ENCODE measurements around the gene TRAF3IP1.

GRCh38 chr2:238315031-238315595, 5.2 kb upstream of the TRAF3IP1 start:
- no peak for TF ChIP-seq CTCF (IDR thresholded peaks at IDR 0.05; ENCODE audit: low read depth, low read length, poor library complexity, severe bottlenecking)
- no peak for TF ChIP-seq EZH2phosphoT487 (IDR thresholded peaks at IDR 0.05; ENCODE audit: borderline replicate concordance, low read length)
